K562 (cell line): ENCODE data around the gene FAM53A.

Experiments
- CTCF ChIP-seq, 3 experiments: IDR thresholded peaks in 2 of 3; conservative IDR thresholded peaks in 1 of 3; 2 replicates each; pipeline ENCODE4 v1.5.1; 2011 to 2012; ENCODE audit warnings: low read length in 3 of 3, mild to moderate bottlenecking in 3 of 3, control low read depth in 2 of 3, improper control_type of control experiment in 1 of 3, inconsistent platforms in 1 of 3, low read depth in 1 of 3, mixed read lengths in 1 of 3, moderate library complexity in 1 of 3; ENCODE audit not compliant: insufficient read depth in 2 of 3
- HDAC2 ChIP-seq: fragments of 450-650 bp; IDR thresholded peaks from 2 replicates; pipeline ENCODE4 v1.6.1; 2016; ENCODE audit warnings: mild to moderate bottlenecking
- SOX6 ChIP-seq: fragments of 450-650 bp; IDR thresholded peaks from 2 replicates; pipeline ENCODE4 v1.6.1; 2014; ENCODE audit warnings: mild to moderate bottlenecking
- THRAP3 ChIP-seq: fragments of 450-650 bp; IDR thresholded peaks from 2 replicates; pipeline ENCODE4 v1.6.1; 2016; ENCODE audit warnings: mild to moderate bottlenecking, inconsistent platforms, borderline replicate concordance

GRCh38 chr4:1599026-1599481 is 85.1 kb downstream of the FAM53A start:
- no peak for TF ChIP-seq CTCF (IDR thresholded peaks at IDR 0.05 in 2 of 3, conservative IDR thresholded peaks at IDR 0.05 in 1 of 3; ENCODE audit: insufficient read depth in 2 of 3, low read depth in 1 of 3, low read length in 3 of 3)
- no peak for TF ChIP-seq HDAC2
- TF ChIP-seq THRAP3, result no peak
- TF ChIP-seq SOX6, result no peak
